NCI-H2227 (cell line): ENCODE data around the gene DIS3L2.

ENCODE experiments used
- DNase-seq: peaks from one replicate; lab custom pipeline; 2025; ENCODE audit not compliant: unreplicated experiment; lab: John Stamatoyannopoulos, UW

Gene DIS3L2

DNA sequence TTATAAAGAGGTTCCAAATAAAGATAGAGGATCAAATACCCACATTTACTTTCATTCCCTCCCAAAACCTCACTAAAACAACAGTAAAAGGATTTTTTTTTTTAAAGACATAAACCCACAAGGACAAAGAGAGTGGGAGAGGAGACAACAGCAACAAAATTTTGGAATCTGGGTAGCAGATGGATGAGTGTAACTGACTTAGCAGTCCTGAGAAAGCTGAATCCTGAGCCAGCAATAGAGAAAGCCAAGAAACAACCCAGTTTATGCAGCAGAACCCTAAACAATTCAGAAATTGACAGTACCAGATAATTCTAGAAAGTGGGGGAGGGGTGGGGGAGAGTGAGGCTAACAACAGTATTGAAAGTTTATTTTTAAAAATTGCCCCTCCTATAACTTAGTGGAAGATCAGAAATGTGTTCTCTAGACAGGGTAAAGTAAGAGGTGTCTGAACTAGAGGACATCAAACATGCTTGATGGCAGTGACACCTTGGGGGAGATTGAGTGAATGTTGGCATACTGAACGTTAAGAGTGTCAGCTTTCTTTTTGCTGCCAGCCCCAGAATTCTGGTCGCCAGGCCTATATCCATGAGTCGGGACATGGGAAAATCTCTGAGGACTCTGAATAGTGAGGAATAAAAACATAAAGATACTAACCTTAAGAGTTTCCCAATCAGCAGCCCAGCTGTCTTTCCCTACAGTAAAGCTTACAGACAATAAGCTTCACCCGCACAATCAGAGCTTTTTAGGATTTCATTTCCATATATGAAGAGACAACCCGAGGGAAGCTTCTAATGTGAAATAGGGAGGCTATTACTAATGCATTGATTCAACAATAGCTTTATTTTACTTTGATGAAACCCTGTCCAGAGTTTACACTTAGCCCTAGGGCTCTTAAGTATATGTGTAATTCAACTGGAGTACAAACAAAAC lies 289.0 kb downstream of the DIS3L2 start:
- DNase-seq, result no peak

DNA sequence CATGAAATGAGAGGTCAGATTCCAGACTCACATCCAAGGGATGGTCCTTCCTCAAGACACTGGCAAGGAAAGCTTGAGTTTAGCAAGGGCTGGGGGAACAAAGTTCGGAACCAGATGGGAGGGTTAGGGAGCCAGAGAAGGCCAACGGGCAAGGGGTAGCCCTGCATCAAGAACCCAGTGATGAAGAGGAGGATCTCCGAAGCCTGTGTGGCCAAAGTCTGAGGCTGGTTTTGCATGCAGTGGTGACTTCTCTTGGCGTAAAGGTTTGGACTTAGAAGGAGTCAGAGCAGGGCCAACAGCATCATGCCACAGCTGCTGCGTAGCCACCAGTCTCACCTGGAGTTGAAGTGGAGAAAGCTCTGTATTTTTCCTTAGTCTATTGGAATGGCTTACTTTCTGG lies 293.5 kb downstream of the DIS3L2 start:
- DNase-seq, result no peak

- no peak for DNase-seq
These were observed 298.6 kb downstream of the DIS3L2 start for GRCh38 chr2:232260075-232260474.

- DNase-seq, result no peak
These were observed 300.3 kb downstream of the DIS3L2 start for GRCh38 chr2:232261776-232262175.

DNA sequence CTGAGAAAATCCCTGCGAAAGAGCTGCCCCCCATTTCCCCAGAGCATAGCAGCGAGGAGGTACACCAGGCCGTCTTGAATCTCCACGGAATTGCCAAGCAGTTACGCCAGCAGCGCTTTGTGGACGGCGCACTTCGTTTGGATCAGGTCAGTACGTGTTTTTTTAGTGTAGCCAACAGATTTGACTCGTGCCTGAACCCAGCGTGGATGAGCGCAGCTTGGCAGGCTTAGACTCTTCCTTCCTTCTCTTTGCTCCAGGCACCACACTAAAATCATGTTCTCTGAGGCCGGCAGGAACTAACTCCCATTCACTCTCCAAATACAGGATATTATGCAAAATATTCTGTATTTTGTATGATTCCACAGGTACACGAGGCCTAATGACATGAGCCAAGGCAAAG lies 301.8 kb downstream of the DIS3L2 start:
- DNase-seq, result no peak

- DNase-seq, result no peak
These were observed 302.6 kb downstream of the DIS3L2 start for GRCh38 chr2:232264081-232264480.

DNA sequence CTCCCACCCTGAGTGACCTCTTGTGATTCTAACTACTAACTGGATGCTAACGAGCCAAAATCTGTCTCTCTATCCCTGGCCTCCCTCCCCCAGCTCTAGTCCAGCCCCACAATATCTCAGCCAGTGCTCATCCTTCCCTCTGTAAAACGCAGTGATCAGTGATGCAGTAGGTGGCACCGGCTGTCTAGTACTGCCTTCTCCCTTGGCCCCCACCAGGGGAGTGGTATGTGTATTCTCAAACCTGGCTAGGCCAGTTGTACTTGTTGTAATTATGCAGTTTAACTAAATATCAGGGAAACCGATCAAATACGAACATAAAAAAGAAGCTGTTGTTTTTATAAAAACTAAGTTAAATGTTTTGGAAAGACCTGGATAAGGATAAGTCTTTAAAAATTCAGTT lies 303.8 kb downstream of the DIS3L2 start:
- DNase-seq, result no peak

GRCh38 chr2:232268636-232269165 lies 307.2 kb downstream of the DIS3L2 start:
- no peak for DNase-seq

GRCh38 chr2:232269867-232270266 lies 308.4 kb downstream of the DIS3L2 start:
- no peak for DNase-seq

DNA sequence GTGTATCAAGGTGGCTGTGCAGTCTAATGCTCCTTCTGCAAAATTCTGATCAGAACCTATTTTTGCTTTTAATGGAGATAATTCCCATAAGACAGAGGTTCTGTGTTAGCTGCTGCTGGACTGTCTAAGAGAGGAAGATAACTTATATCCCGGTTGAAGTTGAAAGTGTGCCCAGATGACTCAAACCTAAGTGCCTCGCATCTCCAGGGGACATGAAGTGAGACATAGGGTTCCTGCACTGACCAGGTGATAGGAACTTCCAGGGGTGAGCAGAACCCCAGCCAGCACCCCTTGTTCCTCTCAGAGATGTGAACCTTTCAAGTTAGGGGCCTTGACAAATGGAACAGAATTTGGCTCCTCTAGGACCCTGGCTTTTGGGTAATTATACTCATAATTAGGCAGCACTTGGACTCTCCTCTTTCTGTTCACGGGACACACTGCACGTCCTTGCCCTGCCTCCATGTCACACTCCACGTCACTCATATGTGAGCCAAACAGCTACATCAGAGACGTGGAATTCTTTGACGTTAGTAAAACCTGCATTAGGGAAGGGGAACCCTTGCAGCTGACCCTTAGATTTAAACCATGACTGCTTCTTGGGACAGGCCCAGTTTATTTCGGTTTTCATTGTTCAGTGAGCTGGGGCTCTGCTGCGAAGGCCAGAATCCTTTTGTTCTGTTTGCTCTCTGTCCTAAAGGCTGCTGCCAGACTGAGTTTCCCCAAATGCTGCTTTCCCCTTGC lies 312.6 kb downstream of the DIS3L2 start:
- no peak for DNase-seq

DNA sequence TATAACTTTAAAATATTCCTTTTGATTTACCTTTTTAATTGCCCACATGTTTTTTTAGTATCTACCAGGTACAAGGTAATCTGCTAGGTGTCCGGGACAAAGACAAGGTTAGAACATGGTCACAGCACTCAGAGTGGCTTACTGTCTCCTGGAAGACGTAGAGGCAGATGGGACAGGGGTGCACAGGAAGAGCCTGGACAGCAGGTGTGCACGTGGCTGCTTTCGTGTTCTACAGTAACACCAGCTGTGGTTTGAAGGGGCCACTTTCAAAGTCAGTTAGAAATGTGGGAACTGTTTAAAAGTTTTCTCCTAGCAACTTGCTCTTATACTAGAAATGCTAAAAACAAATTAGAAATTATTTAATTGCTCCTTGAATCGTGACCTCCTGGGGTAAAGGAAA lies 314.2 kb downstream of the DIS3L2 start:
- no peak for DNase-seq

DNA sequence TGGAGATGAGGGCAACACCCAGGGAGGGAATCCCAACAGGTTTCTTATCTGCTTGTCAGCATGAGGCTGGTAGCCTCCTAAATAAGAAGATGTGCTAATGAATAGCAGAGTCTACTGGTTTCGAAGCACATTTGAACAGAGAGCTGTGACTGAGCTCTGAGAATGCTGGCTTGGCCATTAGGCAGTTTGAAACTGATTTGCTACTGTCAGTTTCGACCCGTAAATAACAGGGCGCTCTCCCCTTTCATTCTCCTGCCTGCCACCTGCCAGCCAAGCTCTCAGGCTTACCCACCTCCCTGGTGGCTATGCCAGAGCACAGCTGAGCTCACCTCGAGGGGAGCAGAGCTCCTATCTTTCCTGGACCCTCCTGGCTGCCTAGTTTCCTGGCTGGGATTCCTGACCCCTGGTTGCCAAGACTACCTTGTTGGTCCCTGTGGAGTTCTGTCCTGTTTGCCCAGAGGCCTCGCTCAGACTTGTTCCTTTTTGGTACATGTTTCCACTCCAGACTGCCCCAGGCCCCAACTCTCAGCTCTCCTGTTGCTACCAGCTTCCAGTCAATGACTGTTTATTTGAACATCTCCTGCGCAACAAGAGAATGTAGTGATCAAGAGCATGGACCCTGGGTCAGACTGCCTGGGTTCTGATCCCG lies 314.7 kb downstream of the DIS3L2 start:
- DNase-seq, result peak; percentile 15

DNA sequence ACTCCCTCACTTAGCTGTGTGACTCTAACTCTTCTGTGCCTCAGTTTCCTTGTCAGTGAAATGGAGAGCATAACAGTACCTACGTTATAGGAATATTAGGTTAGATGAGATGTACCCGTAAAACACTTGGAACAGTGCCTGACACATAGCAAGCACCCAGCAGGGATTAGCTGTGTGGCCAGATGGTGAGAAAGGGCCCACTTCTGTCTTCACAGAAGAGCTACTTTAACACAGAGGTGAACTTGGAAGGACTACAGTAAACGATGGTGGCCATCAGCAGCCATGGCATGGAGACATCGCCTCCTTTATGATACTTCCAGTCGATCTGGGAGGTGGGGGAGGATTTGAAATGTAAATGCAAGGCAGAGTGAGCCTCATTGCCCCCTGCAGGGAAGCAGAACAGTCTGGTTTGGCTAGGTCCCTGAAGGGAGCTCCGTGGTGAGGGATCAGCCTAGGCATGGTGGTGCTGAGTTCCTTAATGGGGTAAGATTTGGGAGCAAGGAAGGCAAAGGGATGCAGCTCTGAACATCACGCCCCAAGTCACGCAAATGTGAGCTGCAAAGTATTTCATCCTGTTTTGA lies 315.3 kb downstream of the DIS3L2 start:
- no peak for DNase-seq

GRCh38 chr2:232278534-232278933 lies 317.0 kb downstream of the DIS3L2 start:
- DNase-seq, result no peak

DNA sequence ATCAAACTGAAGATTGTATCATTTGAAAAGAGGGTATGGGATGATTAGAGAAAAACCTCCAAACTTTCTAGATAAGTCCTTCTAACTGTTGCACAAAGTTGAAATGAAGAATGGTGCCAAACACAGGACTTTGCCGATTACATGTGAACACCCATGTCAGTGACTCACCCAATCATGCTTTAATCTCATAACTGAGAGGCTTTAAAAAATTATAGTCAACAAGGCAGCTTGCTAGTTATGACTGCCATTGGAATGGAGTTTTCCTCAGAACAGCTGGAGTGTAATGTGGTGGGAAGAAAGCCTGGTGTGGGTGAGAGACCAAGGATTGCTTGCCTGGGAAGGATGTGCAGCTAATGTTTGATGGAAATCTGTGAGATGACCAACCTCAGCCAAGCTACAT lies 318.8 kb downstream of the DIS3L2 start:
- no peak for DNase-seq

- DNase-seq, result no peak
These were observed 320.5 kb downstream of the DIS3L2 start for GRCh38 chr2:232281858-232282507.

DNA sequence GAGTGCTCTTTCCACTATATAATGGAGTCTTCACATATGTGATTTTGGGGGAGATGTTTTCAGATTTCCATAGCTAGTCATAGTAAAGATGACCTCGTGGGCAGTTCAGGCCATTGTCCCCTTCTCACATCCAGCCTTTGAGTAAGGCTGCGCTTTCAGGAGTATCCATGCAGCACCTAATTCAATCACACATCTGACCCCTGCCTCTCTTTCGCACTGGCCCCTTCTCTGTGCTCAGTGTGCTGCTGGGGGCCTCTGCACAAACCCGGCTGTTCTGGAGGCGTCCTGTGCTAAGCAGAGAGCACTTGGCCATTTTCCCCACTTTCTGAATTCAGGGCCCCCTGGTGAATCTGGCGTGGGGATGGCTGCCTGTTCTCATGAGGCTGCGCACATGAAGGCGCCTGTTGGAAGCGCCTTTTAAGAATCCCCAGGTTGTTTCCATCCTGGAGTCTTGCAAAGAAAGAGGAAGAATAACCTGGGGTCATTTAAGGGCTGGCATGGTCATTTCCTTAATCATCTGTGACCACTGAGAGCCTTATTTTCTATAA lies 321.1 kb downstream of the DIS3L2 start:
- DNase-seq, result no peak

DNA sequence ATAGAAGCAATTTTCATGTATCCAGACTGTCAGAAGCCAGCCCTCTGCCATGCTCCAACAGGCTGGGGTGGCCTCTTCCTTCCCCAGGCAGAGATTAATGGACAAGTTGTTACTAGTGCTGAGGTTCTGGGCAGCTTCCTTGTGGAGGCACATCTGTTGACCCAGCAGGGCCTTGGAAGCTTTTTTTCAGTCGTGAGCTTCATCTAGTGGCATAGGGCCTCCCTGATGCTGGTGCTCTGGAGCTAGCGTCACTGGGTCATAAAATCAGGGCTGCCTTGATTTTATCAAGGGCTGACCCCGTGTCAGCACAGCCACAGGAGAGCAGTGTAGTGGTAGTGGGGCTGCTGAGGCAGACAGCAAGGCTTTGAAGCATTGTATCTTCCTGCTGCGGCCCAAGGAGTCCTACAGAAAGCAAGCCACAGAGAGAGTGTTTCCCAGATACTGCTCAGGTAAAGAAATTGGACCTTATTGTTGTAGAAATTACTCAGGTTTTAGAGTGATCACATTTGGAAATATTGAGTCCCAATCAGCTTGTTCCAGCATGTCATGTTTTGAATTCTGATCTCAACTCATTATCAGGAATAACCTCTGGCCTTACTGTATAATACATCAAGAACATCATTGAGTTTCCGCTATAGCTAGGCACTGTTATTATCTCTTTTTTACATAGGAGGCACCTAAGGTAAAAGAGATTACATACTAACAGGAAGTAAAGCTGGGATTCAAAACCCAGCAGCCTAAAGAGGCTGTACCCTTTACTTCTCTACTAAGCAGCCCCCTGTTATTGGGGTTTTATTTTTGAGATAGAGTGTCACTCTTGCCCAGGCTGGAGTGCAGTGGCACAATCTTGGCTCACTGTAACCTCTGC lies 324.7 kb downstream of the DIS3L2 start:
- DNase-seq, result no peak

DNA sequence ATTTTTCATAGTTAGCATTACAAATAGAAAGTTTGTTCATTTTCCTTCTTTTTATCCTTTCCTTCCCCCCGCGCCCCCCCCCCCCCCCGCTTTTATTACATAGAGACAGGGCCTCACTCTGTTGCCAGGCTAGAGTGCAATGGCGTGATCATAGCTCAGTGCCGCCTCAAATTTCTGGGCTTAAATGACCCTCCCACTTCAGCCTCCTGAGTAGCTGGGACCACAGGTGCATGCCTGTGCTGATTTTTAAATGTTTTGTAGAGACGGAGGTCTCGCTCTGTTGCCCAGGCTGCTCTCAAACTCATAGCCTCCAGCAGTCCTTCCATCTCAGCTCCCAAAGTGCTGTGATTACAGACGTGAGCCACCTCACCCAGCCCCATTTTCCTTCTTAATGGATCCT lies 325.8 kb downstream of the DIS3L2 start:
- no peak for DNase-seq
